ENCODE data around the gene IL21R. TPM values are rescaled to one million over a fixed set of nuclear protein-coding genes. Genes with fewer than 3 reads are reported as not detected.
"Not testable (repeated sequence)": the region's sequence is repeated elsewhere in the genome, so short reads cannot be mapped to it uniquely, and the experiment has no call there.

Gene IL21R
- polyA plus RNA-seq, 3 donors from 2014 or later: 27.5 to 59.7 (median 49.6) TPM

- peak; percentile 94 to 98 (median 94) for DNase-seq
- Mint-ChIP-seq H3K4me1 (peaks cover 89 to 94% of the 10 kb centered on the region in 2 donors), H3K36me3 (peaks cover 29 to 43% (median 33%) of the 10 kb centered on the region in 3 donors), H3K9me3 (no peaks in the 10 kb centered on the region), H3K27ac (peak overlapping the region; percentile 99 to 100 (median 100)), H3K27me3 (ENCODE audit: low read depth in 3 of 3) (peaks cover 32 to 38% (median 35%) of the 10 kb centered on the region in 3 donors), H3K4me3 (peak overlapping the region; percentile 84 to 90 (median 89))
Measured at GRCh38 chr16:27449434-27450195, 47.6 kb downstream of the IL21R start.

DNA sequence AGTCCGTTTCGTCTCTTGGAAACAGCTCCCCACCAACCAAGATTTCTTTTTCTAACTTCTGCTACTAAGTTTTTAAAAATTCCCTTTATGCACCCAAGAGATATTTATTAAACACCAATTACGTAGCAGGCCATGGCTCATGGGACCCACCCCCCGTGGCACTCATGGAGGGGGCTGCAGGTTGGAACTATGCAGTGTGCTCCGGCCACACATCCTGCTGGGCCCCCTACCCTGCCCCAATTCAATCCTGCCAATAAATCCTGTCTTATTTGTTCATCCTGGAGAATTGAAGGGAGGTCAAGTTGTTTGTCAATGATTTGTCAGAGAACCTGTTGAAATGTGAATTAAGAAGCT lies 48.2 kb downstream of the IL21R start:
- H3K4me3 Mint-ChIP-seq: peak overlapping the region; percentile 84 to 90 (median 89)
- H3K27me3 Mint-ChIP-seq (ENCODE audit: low read depth in 3 of 3): peaks cover 32 to 38% (median 35%) of the 10 kb centered on the region in 3 donors
- H3K9me3 Mint-ChIP-seq: no peaks in the 10 kb centered on the region
- DNase-seq: no peak
- peaks cover 88 to 94% of the 10 kb centered on the region in 2 donors for H3K4me1 Mint-ChIP-seq
- H3K27ac Mint-ChIP-seq: peak overlapping the region; percentile 99 to 100 (median 100)
- H3K36me3 Mint-ChIP-seq: peaks cover 23 to 37% (median 27%) of the 10 kb centered on the region in 3 donors

GRCh38 chr16:27452569-27453493 lies 50.9 kb downstream of the IL21R start:
- Mint-ChIP-seq H3K9me3 (no peaks in the 10 kb centered on the region), H3K27ac (peak overlapping the region; percentile 99 to 100 (median 100)), H3K36me3 (peaks cover 6 to 18% (median 8%) of the 10 kb centered on the region in 3 donors), H3K4me1 (peaks cover 85 to 89% of the 10 kb centered on the region in 2 donors), H3K4me3 (peak overlapping the region in 2 of 5 donors; percentile 9 to 38), H3K27me3 (ENCODE audit: low read depth in 3 of 3) (peaks cover 23 to 27% (median 27%) of the 10 kb centered on the region in 3 donors)
- DNase-seq: no peak

DNA sequence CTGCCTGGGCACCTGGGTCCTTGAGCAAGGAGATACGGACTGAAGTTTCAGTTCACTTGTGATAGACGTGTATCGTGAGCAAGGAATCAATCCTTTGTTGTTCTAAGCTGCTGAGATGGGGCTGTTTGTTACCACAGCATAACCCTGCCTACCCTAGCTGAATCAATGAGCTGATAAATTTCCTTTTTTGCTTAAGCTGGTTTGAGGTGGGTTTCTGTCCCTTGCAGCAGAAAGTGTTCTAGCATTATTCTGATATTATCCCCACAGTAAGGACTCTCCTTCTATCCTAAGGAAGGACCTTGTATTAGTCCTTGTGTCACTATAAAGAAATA lies 51.5 kb downstream of the IL21R start:
- peaks cover 17 to 24% (median 23%) of the 10 kb centered on the region in 3 donors for H3K27me3 Mint-ChIP-seq (ENCODE audit: low read depth in 3 of 3)
- no peak overlapping the region for H3K4me3 Mint-ChIP-seq
- H3K27ac Mint-ChIP-seq: peak overlapping the region; percentile 99 to 100 (median 100)
- peaks cover 0 to 2% (median 0%) of the 10 kb centered on the region in 6 donors for H3K9me3 Mint-ChIP-seq
- peaks cover 2 to 13% (median 6%) of the 10 kb centered on the region in 3 donors for H3K36me3 Mint-ChIP-seq
- H3K4me1 Mint-ChIP-seq: peaks cover 78 to 83% of the 10 kb centered on the region in 2 donors
- DNase-seq: no peak

GRCh38 chr16:27455700-27456099 lies 53.7 kb downstream of the IL21R start:
- Mint-ChIP-seq H3K4me1 (peaks cover 65 to 69% of the 10 kb centered on the region in 2 donors), H3K27me3 (ENCODE audit: low read depth in 3 of 3) (peaks cover 6 to 21% (median 12%) of the 10 kb centered on the region in 3 donors), H3K27ac (peak overlapping the region in 5 of 6 donors; percentile 73 to 99 (median 94)), H3K4me3 (peak overlapping the region in 1 of 5 donors; percentile 4), H3K9me3 (peaks cover 0 to 2% (median 0%) of the 10 kb centered on the region in 6 donors), H3K36me3 (peaks cover 16 to 19% (median 18%) of the 10 kb centered on the region in 3 donors)
- peak in 1 of 3 donors; percentile 25 for DNase-seq

DNA sequence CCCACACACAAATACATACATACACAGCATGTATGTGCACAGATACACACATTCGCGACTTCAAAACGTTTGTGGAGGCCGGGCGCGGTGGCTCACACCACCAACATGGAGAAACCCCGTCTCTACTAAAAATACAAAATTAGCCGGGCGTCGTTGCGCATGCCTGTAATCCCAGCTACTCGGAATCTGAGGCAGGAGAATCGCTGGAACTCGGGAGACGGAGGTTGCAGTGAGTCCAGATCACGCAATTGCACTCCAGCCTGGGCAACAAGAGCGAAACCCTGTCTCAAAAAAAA lies 55.6 kb downstream of the IL21R start:
- not testable (repeated sequence) for DNase-seq, H3K9me3 Mint-ChIP-seq, H3K4me3 Mint-ChIP-seq
- Mint-ChIP-seq H3K27ac (peak overlapping the region; percentile 60 to 99 (median 92)), H3K27me3 (ENCODE audit: low read depth in 3 of 3) (peaks cover 2 to 15% (median 11%) of the 10 kb centered on the region in 3 donors), H3K4me1 (peaks cover 52 to 54% of the 10 kb centered on the region in 2 donors), H3K36me3 (peaks cover 16 to 21% (median 19%) of the 10 kb centered on the region in 3 donors)

DNA sequence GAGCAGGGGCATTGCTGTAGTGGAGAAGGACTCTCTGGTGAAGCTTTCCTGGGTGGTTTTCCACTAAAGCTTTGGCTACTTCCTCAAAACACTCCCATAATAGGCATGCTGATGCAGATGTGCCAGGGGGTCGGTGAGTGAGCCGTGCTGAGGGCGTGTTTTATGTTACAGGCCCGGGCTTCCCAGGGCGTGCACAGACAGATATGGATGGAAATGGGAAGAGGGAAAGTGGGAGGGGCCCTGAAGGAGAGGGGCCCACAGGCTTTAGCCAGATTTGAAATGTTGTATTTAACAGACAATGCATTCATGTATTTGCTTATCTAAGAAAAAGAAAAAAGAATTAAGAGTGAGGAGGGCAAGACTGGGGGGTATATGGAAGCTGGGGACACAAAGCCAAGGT lies 56.3 kb downstream of the IL21R start:
- peaks cover 16 to 21% (median 19%) of the 10 kb centered on the region in 3 donors for H3K36me3 Mint-ChIP-seq
- peaks cover 53% of the 10 kb centered on the region in 2 donors for H3K4me1 Mint-ChIP-seq
- H3K9me3 Mint-ChIP-seq: peaks cover 0 to 2% (median 0%) of the 10 kb centered on the region in 6 donors
- no peak for DNase-seq
- H3K27me3 Mint-ChIP-seq (ENCODE audit: low read depth in 3 of 3): peaks cover 2 to 15% (median 9%) of the 10 kb centered on the region in 3 donors
- H3K27ac Mint-ChIP-seq: peak overlapping the region in 5 of 6 donors; percentile 52 to 99 (median 90)
- no peak overlapping the region for H3K4me3 Mint-ChIP-seq

DNA sequence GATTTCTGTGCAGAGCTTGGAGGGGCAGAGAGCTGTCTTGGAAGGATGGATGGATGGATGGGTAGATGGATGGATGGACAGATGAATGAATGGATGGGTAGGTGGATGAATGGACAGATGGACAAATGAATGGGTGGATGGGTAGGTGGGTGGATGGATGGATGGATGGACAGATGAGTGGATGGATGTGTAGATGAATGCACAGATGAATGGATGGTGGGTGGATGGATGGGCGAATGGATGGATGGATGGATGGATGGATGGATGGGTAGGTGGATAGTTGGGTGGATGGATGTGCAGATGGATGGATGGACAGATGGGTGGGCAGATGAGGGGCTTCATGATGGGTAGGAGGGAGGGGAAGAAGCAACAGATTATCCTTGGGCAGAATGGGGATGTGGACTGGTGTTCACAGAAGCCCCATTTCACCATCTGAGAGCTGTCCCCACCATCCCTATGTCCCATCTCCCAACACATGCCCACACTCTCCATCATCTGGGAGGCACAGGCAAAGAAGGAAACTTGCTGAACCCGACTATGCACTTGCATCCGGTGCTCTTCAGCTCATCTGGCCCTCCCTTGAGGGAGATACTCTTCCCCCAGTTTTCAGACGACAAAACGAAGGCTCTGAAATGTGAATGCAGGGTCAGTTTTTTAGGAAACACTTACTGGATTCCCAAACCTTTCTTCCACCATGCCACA lies 57.2 kb downstream of the IL21R start:
- peak overlapping the region; percentile 75 to 99 (median 88) for H3K27ac Mint-ChIP-seq
- peaks cover 0 to 2% (median 0%) of the 10 kb centered on the region in 6 donors for H3K9me3 Mint-ChIP-seq
- H3K36me3 Mint-ChIP-seq: peaks cover 23 to 27% (median 26%) of the 10 kb centered on the region in 3 donors
- peaks cover 10 to 24% (median 17%) of the 10 kb centered on the region in 3 donors for H3K27me3 Mint-ChIP-seq (ENCODE audit: low read depth in 3 of 3)
- DNase-seq: no peak
- H3K4me3 Mint-ChIP-seq: peak overlapping the region in 3 of 5 donors; percentile 9 to 28 (median 19)
- H3K4me1 Mint-ChIP-seq: peaks cover 52 to 57% of the 10 kb centered on the region in 2 donors

DNA sequence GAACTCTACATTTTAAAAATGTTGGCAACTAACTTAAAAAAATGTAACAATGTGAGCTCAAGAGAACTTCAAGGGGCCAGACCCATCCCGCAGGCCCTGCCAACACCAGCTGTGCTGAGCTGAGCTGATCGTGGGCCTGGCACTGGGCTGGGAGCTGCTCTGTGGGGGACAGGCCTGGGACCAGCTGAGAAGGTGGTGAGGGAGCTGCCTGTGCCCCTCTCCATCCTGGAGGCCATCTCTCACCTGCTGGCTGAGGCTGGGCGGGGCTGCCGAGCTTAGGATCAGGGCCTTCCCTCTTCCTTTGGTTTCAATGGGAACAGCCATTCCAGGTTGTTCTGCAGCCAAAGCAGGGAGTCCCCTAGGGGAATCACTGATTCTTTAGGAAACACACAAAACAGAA lies 58.2 kb downstream of the IL21R start:
- H3K4me1 Mint-ChIP-seq: peaks cover 53 to 58% of the 10 kb centered on the region in 2 donors
- peak overlapping the region; percentile 73 to 99 (median 85) for H3K27ac Mint-ChIP-seq
- H3K9me3 Mint-ChIP-seq: peaks cover 0 to 2% (median 0%) of the 10 kb centered on the region in 6 donors
- no peak for DNase-seq
- H3K4me3 Mint-ChIP-seq: peak overlapping the region in 3 of 5 donors; percentile 14 to 60 (median 38)
- peaks cover 15 to 32% (median 27%) of the 10 kb centered on the region in 3 donors for H3K27me3 Mint-ChIP-seq (ENCODE audit: low read depth in 3 of 3)
- peaks cover 23 to 30% (median 26%) of the 10 kb centered on the region in 3 donors for H3K36me3 Mint-ChIP-seq

GRCh38 chr16:27460663-27461482 lies 58.9 kb downstream of the IL21R start:
- peaks cover 0 to 2% (median 0%) of the 10 kb centered on the region in 6 donors for H3K9me3 Mint-ChIP-seq
- H3K4me1 Mint-ChIP-seq: peaks cover 53 to 58% of the 10 kb centered on the region in 2 donors
- DNase-seq: no peak
- H3K36me3 Mint-ChIP-seq: peaks cover 26 to 35% (median 26%) of the 10 kb centered on the region in 3 donors
- peak overlapping the region; percentile 83 to 99 (median 96) for H3K27ac Mint-ChIP-seq
- peaks cover 15 to 32% (median 30%) of the 10 kb centered on the region in 3 donors for H3K27me3 Mint-ChIP-seq (ENCODE audit: low read depth in 3 of 3)
- H3K4me3 Mint-ChIP-seq: peak overlapping the region in 4 of 5 donors; percentile 24 to 53 (median 40)

GRCh38 chr16:27461483-27462171 lies 59.7 kb downstream of the IL21R start:
- Mint-ChIP-seq H3K4me3 (peak overlapping the region in 3 of 5 donors; percentile 41 to 53 (median 48)), H3K27ac (peak overlapping the region; percentile 83 to 99 (median 96)), H3K4me1 (peaks cover 52 to 58% of the 10 kb centered on the region in 2 donors), H3K27me3 (ENCODE audit: low read depth in 3 of 3) (peaks cover 15 to 32% (median 30%) of the 10 kb centered on the region in 3 donors), H3K36me3 (peaks cover 31 to 42% (median 34%) of the 10 kb centered on the region in 3 donors), H3K9me3 (peaks cover 0 to 2% (median 0%) of the 10 kb centered on the region in 6 donors)
- DNase-seq: no peak
